Activated CD8-positive, alpha-beta T cell treated with anti-CD3 and anti-CD28 coated beads for 36 hours (primary cell): ENCODE data around the gene TMEM62. TPM values are rescaled to one million over a fixed set of nuclear protein-coding genes. Genes with fewer than 3 reads are reported as not detected.

Source experiments
- ATAC-seq: fragments of 200-7000 bp; cut with Tn5 transposase; one replicate; pipeline ENCODE4 v1.10.0; 2021; ENCODE audit warnings: mild to moderate bottlenecking, moderate library complexity
- CTCF ChIA-PET: fragments of 350-600 bp; sonication (Branson Sonifier 250); formaldehyde crosslinking; loops from one replicate; lab custom pipeline; 2021; ENCODE audit warnings: antibody characterized with exemption; lab: Charles Lee
- POLR2A ChIA-PET: fragments of 350-600 bp; sonication (Branson Sonifier 250); formaldehyde crosslinking; loops from one replicate; lab custom pipeline; 2021; ENCODE audit warnings: antibody characterized with exemption; lab: Charles Lee
- DNase-seq: peaks from one replicate; pipeline ENCODE4 v3.0.0-alpha.2; 2020
- H3K27ac Mint-ChIP-seq: one replicate; pipeline ENCODE4 v1.8.0; 2021; ENCODE audit warnings: mild to moderate bottlenecking, mixed read lengths
- H3K27me3 Mint-ChIP-seq: one replicate; pipeline ENCODE4 v1.8.0; 2021; ENCODE audit warnings: mixed read lengths
- H3K36me3 Mint-ChIP-seq: one replicate; pipeline ENCODE4 v1.8.0; 2021; ENCODE audit warnings: low read depth, mixed read lengths
- H3K4me1 Mint-ChIP-seq: one replicate; pipeline ENCODE4 v1.8.0; 2021; ENCODE audit warnings: low read depth, mixed read lengths
- H3K4me3 Mint-ChIP-seq: one replicate; pipeline ENCODE4 v1.8.0; 2021; ENCODE audit warnings: mild to moderate bottlenecking, moderate library complexity, mixed read lengths
- H3K9me3 Mint-ChIP-seq: one replicate; pipeline ENCODE4 v1.8.0; 2021; ENCODE audit warnings: mixed read lengths
- CTCF ChIP-seq: fragments of 200-600 bp; IDR thresholded peaks from one replicate; pipeline ENCODE4 v1.8.0; 2022; ENCODE audit warnings: antibody characterized with exemption, mild to moderate bottlenecking
- intact Hi-C: fragments of 100-400 bp; cut with micrococcal nuclease; formaldehyde crosslinking; loops from one replicate; pipeline ENCODE4 v1.10.0; 2022
- total RNA-seq, 2 experiments: library from RNA; stranded (reverse); gene quantifications; one replicate each; pipeline ENCODE4 v1.2.3, GENCODE V29; 2021

TMEM62 gene
- total RNA-seq, 2 experiments from 2014 or later = 10.5 to 11.6 TPM

GRCh38 chr15:43099105-43099845 lies 34.1 kb upstream of the TMEM62 start:
- Mint-ChIP-seq H3K4me1 (peaks cover 76% of the 10 kb centered on the region), H3K27ac (no peak overlapping the region), H3K36me3 (peaks cover 58% of the 10 kb centered on the region), H3K9me3 (no peaks in the 10 kb centered on the region), H3K27me3 (no peaks in the 10 kb centered on the region), H3K4me3 (no peak overlapping the region)
- TF ChIP-seq CTCF = no peak
- ChIA-PET CTCF (no interaction called here), POLR2A (no interaction called here)
- ATAC-seq (no peak), DNase-seq (no peak)
- intact Hi-C loops = no loop called here

GRCh38 chr15:43100971-43101370 lies 32.4 kb upstream of the TMEM62 start:
- peaks cover 68% of the 10 kb centered on the region for H3K4me1 Mint-ChIP-seq
- POLR2A ChIA-PET = no interaction called here
- ATAC-seq (no peak), DNase-seq (no peak)
- peaks cover 53% of the 10 kb centered on the region for H3K36me3 Mint-ChIP-seq
- no peak overlapping the region for H3K4me3 Mint-ChIP-seq
- H3K27ac Mint-ChIP-seq = peak overlapping the region; percentile 60
- no peak for TF ChIP-seq CTCF
- intact Hi-C loops = no loop called here
- CTCF ChIA-PET = no interaction called here
- no peaks in the 10 kb centered on the region for H3K27me3 Mint-ChIP-seq
- H3K9me3 Mint-ChIP-seq = no peaks in the 10 kb centered on the region

DNA sequence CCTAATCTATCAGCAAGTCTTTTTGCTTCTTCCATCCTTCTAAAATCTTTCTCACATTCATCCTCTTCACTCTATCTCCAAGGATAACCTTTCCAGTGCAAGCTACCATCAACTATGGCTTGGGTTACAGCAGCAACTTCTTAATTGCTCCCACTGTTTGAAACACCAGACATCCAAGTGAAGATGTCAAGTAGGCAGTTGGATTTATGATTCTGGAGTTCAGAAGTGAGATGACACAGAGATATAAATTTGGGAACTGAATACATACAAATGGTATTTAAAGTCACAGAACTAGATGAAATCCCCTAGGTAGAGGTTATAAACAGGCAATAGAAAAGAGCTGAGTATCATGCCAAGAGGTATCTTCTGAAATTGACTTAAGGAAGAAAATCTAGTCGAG lies 31.2 kb upstream of the TMEM62 start:
- ATAC-seq = no peak
- ChIA-PET POLR2A (no interaction called here), CTCF (interaction anchor here (2.2 kb wide), 1 partner anchor 10 kb away, joined by 5 read pairs; no protein-coding TSS in a partner anchor)
- TF ChIP-seq CTCF = no peak
- Mint-ChIP-seq H3K4me3 (no peak overlapping the region), H3K27me3 (no peaks in the 10 kb centered on the region), H3K9me3 (no peaks in the 10 kb centered on the region), H3K27ac (no peak overlapping the region), H3K4me1 (peaks cover 65% of the 10 kb centered on the region), H3K36me3 (peaks cover 47% of the 10 kb centered on the region)
- intact Hi-C loops = no loop called here
- DNase-seq = no peak

DNA sequence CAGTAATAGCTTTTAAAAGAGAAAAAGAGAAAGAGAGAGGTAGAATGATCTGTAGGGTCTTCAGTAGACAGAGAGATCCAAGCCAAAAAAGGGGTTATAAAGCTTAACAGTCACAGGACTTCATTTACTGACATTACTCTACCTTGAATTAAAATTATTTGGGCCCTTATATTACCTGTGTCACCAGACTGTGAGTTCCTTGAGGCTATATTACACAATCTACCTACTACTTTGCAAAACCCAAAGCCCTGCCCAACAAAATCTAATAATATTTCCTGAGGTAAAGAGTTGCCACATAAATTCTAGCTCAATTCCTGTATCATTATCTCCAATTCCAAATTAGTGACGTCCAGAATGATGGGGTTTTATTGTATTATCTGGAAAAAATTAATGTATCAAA lies 29.5 kb upstream of the TMEM62 start:
- Mint-ChIP-seq H3K36me3 (peaks cover 40% of the 10 kb centered on the region), H3K4me1 (peaks cover 52% of the 10 kb centered on the region), H3K9me3 (no peaks in the 10 kb centered on the region), H3K27me3 (no peaks in the 10 kb centered on the region), H3K4me3 (peak overlapping the region; percentile 11), H3K27ac (no peak overlapping the region)
- ATAC-seq = no peak
- CTCF ChIA-PET = interaction anchor here (1.0 to 2.2 kb wide), 5 partner anchors 8 to 182 kb away, joined by 3 to 5 read pairs (median 4); partner anchors contain the start of gene CCNDBP1
- intact Hi-C loops = no loop called here
- POLR2A ChIA-PET = no interaction called here
- TF ChIP-seq CTCF = no peak
- no peak for DNase-seq

DNA sequence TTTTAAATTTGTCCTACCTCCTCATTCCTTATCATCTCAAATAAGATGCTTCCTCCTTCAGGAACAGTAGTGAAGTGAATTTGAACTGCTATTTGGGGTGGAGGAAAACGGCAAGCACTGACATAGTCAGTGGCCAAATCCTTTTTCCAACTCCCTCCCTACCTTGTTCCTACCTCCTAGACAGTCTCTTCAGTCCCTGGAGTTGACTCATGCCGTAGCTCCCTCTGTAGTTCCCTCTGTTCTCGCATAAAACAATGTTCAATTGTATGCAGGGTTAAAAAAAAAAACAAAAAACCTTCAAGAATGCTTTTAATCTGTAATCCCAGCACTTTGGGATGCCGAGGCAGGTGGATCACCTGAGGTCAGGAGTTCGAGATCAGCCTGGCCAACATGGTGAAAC lies 29.0 kb upstream of the TMEM62 start:
- H3K9me3 Mint-ChIP-seq = no peaks in the 10 kb centered on the region
- ATAC-seq (no peak), DNase-seq (no peak)
- H3K36me3 Mint-ChIP-seq = peaks cover 40% of the 10 kb centered on the region
- intact Hi-C loops = no loop called here
- no peak for TF ChIP-seq CTCF
- ChIA-PET POLR2A (no interaction called here), CTCF (interaction anchor here (1.0 to 1.2 kb wide), 4 partner anchors 12 to 181 kb away, joined by 3 to 5 read pairs (median 4); partner anchors contain the start of gene CCNDBP1)
- H3K4me3 Mint-ChIP-seq = peak overlapping the region; percentile 53
- no peaks in the 10 kb centered on the region for H3K27me3 Mint-ChIP-seq
- H3K27ac Mint-ChIP-seq = no peak overlapping the region
- H3K4me1 Mint-ChIP-seq = peaks cover 52% of the 10 kb centered on the region
